NOMO-1 (cell line): Measurements from ENCODE around the gene ABCC6.
"Not testable (repeated sequence)": the region's sequence is repeated elsewhere in the genome, so short reads cannot be mapped to it uniquely, and the experiment has no call there.

Experiments
- DNase-seq, 2 experiments: peaks; one replicate each; lab custom pipeline; 2025; ENCODE audit not compliant: unreplicated experiment in 2 of 2; lab: John Stamatoyannopoulos, UW

The ABCC6 gene

DNA sequence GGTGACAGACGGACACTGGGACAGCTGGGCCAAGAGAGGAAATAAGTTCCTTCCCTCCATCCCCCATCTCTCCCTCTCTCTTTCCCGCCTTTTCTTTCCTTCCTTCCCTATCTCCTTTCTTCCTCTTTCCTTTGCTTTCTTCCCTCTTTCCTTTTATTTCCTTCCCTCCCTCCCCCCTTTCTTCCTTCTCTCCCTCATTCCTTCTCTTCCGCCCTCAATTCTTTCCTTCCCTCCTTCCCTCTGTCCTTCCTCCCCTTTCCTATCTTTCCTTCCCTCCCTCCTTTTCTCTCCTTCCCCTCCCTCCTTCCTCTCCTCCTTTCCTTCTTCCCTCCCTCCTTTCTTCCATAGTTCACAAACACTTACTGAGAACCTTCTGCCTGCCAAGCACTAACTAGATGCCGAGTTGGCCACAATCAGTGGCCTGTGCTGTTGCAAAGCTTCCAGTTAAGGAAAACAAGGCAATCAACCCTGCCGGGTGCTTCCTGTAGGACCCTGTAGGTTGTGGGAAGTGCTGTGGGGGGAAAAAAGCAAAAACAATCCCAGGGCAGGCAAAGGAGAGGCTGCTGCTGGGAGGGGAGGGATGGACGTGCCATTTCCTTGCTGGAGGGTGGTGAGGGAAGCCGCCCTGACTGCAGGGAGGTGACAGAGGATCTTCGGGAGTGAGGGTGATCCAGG is 31.7 kb downstream of the ABCC6 start:
- no peak for DNase-seq

DNA sequence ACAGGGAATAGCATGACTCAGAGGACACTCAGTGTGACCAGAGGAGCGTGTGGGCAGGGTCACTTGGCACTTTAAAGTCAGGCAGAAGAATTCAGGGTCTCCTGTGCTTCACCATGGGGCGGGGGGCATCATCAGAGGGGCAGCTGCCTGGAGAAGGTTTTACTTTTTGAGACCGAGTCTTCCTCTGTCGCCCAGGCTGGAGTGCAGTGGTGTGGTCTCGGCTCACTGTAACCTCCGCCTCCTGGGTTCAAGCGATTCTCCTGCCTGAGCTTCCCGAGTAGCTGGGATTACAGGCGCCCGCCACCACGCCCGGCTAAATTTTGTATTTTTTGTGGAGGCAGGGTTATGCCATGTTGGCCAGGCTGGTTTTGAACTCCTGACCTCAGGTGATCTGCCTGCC is 32.3 kb downstream of the ABCC6 start:
- not testable (repeated sequence) for DNase-seq

DNA sequence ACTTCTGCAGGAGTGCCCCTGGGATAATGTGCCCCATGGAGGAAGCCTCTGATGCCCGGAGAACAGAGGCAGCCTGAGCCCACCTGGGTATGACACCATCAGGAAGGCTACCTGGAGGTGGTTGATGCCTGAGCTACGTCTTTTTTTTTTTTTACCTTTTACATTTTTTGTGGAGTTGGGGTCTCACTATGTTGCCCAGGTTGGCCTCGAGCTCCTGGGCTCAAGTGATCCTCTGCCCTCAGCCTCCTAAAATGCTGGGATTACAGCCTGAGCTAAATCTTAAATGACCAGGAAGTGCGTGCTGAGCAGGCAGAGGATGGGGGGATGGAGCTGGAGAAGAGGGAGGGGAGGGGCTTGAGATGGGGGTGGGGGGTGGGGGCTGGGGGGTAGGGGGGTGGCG is 32.7 kb downstream of the ABCC6 start:
- DNase-seq = no peak

DNA sequence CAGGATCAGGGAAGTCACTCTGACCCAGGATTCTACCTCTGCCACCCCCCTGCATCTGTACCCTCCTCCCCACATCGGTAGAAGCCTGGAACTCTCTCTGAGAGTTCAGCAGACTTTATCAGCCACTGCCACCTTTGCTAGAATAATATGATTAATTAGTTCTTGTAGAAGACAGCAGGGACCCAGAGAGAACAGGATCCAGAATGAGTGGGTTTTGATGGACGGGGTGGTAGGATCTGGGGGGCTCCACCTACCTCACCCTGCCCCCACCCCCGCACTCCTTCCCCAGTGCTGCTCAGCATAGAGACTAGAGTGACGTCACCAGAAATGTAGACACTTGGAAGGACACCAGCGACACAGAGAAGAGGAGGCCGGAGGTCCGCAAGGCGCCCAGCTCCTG is 33.5 kb downstream of the ABCC6 start:
- no peak for DNase-seq

DNA sequence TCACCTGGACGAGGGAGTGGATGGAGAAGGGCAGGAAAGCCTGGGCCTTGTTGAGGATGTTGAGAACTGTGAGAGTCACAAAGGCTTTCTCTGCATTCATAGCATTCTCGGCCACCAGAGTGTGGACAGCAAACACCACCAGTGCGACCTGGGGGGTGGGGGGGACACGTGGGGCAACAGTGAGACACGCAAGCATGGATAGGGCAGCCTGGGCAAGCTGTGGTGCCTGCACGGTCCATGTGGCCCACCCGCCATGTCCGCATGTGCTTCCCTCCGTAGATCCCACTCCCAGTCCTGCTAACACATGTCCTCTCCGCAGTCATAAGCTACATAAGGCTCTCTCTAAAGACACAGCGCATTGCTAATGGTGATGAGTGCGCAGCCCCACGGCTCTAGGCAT is 34.5 kb downstream of the ABCC6 start:
- no peak for DNase-seq

DNA sequence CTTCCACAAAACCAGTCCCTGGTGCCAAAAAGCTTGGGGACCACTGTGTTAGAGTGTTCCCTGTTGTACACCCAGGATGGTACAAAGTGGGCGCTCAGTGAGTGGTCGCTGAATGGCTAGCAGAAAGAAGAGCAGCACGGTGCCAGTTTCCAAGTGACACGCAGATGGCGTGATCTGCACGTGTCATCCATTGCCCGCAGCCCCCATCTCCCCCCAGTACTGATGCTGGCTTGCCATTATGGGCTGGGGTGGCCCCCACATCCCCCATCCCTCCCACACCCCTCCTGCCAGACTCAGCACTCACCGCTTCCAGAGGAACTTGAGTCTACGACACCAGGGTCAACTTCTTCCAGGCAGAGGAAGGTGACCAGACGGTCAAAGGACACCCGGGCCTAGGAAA is 36.5 kb downstream of the ABCC6 start:
- DNase-seq = no peak

DNA sequence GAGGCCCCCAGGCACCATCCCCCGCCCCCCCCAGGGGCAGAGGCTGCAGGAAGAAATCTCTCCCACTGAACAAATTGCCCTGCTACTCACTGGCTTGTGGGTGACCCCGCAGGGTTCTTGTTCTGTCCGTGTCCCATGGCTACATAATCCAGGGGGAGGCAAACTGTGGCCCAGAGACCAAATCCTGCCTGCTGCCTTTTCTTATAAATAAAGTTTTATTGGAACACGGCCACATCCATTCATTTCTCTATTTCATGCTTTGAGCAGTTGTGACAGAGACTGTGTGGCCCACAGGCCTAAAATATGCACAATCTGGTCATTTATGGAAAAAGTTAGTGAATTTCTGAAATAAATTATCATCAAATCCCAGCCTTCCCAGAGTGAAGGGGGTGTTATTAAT is 38.2 kb downstream of the ABCC6 start:
- no peak for DNase-seq

DNA sequence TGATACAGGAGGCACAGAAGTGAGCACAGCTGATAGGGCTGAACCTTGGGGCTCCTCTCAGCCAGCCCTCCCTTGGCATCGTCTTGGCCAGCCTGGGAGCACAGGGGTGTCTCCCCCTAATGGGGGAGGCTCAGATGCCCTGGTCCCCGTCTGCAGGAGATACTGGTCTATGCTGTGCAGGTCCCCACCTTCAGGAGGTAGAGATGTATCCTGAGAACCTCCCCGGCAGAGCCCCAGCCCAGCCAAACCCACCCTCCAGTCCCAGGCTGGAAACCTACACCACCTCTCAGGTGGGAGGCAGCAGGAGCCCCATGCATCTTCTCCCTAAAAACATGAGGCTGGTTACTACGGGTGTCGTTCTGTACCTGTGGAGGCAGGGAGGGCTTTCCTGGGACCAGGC is 38.7 kb downstream of the ABCC6 start:
- DNase-seq = no peak

DNA sequence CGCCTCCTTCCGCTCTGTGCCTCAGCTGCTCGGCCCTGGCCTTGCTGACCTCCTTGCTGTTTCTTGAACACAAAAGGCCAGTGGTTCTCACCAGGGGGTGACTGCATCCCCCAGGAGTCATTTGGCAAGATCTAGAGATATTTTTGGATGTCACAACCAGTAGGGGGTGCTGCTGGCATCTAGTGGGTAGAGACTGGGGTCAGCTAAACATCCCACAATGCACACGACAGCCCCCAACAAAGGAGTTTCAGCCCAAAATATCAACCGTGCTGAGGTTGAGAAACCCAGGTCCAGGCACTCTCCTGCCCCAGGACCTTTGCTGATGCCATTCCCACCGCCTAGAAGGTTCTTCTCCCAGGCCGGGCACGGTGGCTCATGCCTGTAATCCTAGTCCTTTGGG is 39.7 kb downstream of the ABCC6 start:
- no peak for DNase-seq

DNA sequence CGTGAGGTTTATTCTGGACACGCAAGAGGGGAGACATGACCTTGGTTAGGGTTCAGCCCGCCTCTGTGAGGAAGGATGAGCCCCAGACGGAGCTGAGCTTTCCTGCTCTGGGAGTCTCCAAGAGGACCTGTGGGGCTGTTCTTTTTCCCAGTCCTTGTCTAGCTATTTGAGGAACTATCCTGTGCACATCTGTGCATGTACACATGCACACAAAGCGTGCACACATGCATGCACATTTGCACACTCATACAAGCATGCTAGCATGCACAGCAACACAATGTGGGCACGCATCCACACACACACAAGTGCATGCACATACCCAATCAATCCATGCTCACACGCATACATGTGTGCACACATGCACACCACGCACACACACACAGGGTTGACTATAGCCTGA is 40.4 kb downstream of the ABCC6 start:
- DNase-seq = no peak

DNA sequence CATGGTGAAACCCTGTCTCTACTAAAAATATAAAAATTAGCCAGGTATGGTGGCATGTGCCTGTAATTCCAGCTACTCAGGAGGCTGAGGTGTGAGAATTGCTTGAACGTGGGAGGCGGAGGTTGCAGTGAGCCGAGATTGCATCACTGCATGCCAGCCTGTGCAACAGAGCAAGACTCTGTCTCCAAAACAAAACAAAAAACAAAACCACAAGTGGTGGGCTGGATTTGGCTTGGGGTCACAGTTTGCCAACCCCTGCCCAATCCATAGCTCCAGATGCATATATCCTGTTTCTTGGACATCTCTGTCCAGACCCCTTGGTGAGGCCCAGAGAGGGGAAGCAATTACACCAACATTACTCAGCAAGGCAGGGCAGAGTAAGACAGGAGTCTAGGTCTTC is 41.5 kb downstream of the ABCC6 start:
- DNase-seq = not testable (repeated sequence)

DNA sequence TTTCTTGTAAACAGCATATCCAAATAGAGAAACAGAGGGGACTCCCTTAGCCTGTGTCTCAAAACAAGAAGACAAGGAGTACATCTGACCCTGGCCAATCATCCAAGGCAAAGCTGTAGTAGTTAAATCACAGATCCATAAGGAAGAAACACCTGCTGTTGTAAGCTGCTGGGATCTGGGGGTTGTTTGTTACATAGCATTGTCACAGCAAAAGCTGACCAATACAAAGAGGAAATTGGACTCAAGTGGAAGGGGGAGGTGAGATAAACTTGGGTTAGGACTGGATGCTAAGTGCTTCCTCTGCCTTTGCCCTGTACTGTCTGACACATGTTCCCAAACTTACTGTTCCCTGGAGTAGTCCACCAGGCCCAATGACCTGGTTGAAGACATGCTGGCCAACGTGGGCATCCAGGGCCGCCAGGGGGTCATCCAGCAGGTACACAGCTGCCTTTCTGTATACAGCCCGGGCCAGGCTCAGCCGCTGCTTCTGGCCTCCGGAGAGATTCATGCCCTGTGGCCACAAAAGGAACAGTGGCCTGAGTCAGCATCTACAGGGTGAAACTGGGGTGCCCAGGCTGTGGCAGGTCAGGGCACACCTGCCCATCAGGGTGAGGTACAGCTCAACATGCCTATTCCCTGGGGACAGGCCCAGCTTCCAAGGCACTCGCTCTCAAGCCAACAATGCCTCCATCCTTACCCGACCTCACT is 44.7 kb downstream of the ABCC6 start:
- no peak for DNase-seq

DNA sequence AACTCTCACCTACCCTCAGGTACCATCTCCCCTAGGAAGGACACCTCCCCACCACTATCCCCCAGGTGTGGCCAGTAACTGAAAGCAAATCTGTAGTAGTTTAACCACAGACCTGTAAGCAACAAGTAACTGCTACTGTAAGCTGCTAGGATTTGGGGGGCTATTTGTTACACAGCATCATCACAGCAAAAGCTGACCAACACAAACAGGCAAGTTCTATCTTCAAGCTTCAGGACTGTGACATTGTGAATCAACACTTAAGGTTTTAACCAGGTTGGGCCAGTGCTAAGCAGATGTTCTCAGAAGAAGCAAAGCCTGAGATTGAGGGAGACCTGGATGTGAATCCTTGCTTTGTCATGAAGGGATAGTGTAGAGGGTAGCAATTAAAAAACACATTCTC is 47.0 kb downstream of the ABCC6 start:
- DNase-seq = no peak

DNA sequence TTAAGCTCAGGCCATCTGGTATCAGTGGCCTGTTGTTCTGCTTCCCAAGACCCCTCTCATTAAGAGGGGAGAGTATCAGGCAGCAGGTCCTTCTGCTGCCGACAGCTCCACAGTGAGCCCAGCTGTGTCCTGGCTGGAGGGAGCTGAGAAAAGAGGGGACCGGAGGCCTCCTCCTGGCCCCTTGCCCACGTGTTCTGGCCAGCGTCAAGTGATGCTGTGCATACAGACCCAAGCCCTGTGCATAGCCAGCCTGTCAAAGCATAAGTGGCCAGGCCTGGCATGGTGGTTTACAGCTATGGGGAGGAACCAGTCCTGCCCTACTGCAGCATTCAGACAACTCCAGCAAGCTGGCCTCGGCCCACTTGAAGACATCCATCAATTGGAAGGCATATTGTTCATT is 48.0 kb downstream of the ABCC6 start:
- DNase-seq = no peak

DNA sequence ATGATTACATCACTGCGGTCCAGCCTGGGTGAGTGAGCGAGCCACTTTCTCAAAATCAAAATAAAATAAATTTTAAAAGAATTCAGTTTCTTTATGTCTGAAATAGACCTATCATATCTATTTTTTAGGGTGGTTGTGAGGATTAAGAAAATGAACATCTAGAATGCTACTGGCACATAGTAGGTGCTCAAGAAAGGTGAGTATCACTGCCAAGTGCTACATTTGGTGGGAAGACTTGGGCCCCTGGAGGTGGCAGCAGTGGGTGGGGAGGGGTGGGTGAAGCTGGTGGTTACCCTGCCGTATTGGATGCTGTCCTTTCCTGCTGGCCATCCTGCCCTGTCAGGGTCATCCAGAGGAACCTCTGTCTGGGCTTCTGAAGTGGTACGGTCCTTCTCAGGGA is 50.3 kb downstream of the ABCC6 start:
- no peak for DNase-seq

DNA sequence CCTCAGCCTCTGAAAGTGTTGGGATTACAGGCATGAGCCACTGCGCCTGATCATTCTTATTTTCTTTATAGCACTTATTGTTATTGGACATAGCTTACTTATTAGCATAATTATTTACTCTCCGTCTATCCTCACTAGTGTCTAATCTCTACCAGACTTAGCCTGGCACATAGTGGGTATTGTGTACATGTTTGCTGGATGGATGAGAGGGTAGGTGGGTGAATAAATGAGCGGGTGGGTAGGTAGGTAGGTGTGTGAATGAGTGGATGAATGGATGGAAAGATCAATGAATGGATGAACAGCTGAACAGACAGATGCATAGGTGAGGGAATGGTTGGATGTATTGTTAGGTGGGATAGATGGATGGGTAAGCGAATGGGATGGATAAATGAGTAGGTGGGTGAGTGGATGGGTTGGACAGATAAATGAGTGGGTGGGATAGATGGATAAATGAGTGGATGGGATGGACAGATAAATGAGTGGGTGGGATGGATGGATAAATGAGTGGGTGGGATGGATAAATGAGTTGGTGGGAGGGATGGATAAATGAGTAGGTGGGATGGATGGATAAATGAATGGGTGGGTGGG is 51.9 kb downstream of the ABCC6 start:
- no peak for DNase-seq

DNA sequence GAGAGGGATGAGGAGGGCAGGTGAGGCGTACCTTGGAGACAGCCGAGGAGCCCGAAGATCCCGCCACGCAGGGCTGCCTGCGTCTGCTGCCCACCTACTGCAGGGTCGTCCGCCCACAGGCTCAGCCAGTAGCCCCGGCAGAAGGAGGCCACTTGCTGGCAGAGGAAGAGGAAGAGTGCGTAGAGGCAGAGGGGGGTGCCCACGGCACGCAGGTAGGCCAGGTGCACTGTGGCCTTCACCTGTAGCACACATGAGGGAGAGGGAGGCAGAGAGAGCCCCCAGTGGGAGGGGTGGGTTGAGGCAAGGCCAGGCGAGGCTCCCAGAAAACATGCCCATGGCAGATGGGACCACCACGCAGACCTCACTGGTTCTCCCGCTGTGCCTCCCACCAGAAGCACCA is 53.7 kb downstream of the ABCC6 start:
- no peak for DNase-seq

DNA sequence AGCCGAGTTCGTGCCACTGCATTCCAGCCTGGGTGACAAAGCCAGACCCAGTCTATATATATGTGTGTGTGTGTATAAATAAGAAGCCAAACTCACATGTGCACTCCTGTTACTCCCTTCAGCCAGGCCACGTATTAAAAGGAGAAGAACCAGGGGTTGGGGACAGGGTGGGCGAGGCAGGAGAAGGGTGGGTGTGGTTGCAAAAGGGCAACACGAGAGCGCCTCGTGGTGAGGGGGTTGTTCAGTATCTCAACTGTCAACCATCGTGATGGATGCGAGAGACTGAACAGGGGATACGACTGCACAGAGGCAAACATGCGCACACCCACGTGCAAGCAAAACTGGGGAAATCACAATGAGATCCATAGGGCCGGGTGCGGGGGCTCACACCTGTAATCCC is 54.9 kb downstream of the ABCC6 start:
- no peak for DNase-seq

DNA sequence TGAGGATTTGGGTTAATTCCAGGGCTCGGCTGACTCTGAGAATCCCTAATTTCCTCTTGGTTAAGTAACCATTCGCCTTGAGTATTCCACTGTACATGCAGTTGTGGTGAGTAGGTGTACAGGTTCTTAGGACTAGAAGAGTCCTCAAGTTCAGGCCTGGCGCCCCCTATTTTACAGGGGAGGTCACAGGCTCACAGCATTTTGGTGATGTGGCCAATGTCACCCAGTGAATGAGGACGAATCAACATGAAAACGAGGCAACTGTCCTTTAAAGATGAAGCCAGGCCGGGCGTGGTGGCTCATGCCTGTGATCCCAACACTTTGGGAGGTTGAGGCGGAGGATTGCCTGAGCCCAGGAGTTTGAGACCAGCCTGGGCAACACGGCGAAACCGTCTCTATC is 55.4 kb downstream of the ABCC6 start:
- no peak for DNase-seq

DNA sequence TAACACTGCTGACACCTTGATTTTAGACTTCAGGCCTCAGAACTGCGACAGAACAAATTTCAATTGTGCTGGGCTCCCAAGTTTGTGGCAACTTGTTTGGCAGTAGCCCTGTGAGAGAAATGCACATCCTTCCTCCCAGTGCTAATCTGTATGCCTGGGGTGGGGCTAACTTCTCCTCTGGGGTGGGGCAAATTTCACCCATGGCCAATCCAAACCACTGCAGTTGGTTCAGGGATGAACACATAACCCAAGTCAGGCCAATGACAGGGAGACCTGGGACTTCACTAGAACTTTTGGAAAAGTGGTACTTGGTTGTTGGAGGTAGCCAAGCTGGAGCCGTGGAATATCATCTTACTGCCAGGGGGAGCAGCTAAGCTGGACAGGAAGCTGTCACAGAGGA is 56.3 kb downstream of the ABCC6 start:
- no peak for DNase-seq

DNA sequence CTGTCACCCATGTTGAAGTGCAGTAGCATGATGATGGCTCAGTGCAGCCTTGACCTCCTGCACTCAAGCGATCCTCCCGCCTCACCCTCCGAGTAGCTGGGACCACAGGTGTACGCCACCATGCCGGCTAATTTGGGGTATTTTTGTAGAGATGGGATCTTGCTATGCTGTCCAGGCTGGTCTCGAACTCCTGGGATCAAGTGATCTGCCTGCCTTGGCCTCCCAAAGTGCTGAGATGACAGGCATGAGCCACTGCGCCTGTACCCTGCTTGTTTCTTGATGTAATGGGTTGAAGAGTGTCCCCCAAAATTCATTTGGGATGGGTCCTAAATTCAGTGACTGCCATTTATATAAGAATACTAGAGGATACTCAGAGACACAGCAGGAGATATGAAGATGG is 57.2 kb downstream of the ABCC6 start:
- DNase-seq = no peak

DNA sequence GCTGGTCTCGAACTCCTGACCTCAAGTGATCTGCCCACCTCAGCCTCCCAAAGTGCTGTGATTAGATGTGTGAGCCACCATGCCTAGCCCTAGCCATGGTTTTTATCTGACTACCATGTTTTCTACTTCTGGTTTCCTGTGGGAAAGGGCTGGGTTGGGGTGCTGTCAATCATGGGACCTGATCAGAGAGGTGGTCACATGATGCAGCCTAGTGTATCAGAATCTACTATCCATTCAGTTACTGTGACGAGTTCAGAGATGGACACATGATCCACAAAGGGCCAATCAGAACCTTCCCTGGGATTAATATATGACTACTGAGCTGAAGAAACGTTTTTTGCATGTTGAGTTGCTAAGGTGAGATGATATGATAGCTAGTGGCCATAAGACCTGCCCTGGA is 59.1 kb downstream of the ABCC6 start:
- DNase-seq = no peak
